ENCODE measurements around the gene CACHD1. TPM values are rescaled to one million over a fixed set of nuclear protein-coding genes. Genes with fewer than 3 reads are reported as not detected.

Gene CACHD1
- total RNA-seq, 2 experiments from 2014 or later, result not detected

DNA sequence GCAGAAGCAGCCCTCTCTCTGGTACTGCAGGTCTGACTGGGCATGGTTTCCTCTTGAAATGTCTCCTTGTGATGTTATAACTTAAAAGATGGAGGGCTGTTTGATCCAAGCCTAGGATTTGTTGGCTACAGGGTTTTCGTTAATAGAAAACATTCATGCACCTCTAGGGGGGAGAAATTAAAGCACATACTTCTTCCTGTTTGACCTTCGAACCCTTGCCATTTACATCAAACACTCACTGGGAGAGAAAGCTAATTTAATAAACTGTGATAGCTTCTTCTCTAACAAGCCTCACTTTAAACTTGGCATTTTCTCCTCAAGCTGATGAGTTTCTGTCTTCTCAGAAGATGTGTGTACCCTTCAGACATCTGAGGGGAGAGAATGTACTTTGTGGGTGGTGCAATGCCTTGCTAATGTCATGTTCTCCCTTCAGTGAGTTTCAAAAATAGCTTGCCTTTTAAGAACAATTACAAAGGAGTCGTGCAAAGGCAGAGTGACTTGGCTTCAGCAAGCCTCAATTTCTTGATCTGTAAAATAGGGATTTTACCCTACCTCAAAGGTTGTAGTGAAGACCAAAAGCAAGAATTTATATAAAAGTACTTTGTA is 20.4 kb downstream of the CACHD1 start:
- Histone ChIP-seq H3K4me2 (ENCODE audit: low read length) (no peak overlapping the region), H4K20me1 (ENCODE audit: insufficient read depth, low read length) (no peaks in the 10 kb centered on the region), H2AFZ (ENCODE audit: low read length) (no peak overlapping the region), H3K36me3 (ENCODE audit: insufficient read depth, low read length) (no peaks in the 10 kb centered on the region), H3K79me2 (ENCODE audit: insufficient read depth, low read depth, low read length) (no peaks in the 10 kb centered on the region), H3K27ac (ENCODE audit: low read depth, low read length, poor library complexity, severe bottlenecking) (no peak overlapping the region), H3K9me3 (ENCODE audit: low read length) (no peaks in the 10 kb centered on the region), H3K4me3 (ENCODE audit: low read depth, low read length, poor library complexity, severe bottlenecking) (no peak overlapping the region), H3K4me1 (ENCODE audit: insufficient read depth, low read length, poor library complexity, severe bottlenecking) (no peaks in the 10 kb centered on the region), H3K9me2 (ENCODE audit: insufficient read depth, low read length) (no peaks in the 10 kb centered on the region)
- ChIA-PET POLR2A (no interaction called here), CTCF (ENCODE audit: unreplicated experiment) (no interaction called here)
- BruUV-seq (replicated peaks), result no TSS peak
- no peak for TF ChIP-seq EZH2phosphoT487 (IDR thresholded peaks at IDR 0.05; ENCODE audit: borderline replicate concordance, low read depth, low read length)
- TF ChIP-seq, protein P1, sequence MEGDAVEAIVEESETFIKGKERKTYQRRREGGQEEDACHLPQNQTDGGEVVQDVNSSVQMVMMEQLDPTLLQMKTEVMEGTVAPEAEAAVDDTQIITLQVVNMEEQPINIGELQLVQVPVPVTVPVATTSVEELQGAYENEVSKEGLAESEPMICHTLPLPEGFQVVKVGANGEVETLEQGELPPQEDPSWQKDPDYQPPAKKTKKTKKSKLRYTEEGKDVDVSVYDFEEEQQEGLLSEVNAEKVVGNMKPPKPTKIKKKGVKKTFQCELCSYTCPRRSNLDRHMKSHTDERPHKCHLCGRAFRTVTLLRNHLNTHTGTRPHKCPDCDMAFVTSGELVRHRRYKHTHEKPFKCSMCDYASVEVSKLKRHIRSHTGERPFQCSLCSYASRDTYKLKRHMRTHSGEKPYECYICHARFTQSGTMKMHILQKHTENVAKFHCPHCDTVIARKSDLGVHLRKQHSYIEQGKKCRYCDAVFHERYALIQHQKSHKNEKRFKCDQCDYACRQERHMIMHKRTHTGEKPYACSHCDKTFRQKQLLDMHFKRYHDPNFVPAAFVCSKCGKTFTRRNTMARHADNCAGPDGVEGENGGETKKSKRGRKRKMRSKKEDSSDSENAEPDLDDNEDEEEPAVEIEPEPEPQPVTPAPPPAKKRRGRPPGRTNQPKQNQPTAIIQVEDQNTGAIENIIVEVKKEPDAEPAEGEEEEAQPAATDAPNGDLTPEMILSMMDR (conservative IDR thresholded peaks at IDR 0.05; ENCODE audit: low read length), result no peak
- intact Hi-C loops (cut with micrococcal nuclease; ENCODE audit: unreplicated experiment), result no loop called here
- DNase-seq (ENCODE audit: low spot score), result no peak

DNA sequence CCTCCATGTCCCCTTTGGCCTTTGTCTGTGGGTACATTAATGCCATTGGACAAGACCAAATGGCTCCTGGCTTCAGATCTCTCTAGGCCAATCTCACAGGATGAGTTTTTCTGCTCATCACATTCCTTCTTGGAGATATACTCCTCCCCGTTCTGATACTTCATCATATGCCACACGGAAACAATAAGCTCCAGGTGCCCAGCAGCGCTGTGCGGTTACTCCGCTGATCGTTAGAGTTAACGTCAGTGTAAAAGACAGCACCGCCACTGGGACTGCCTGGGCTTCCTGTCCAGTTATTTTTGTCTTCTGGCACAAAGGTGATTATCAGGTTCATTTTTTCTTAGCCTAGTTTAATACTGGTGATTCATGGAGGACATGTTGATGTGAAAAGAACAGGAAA is 22.5 kb downstream of the CACHD1 start:
- H3K36me3 ChIP-seq (ENCODE audit: insufficient read depth, low read length), result no peaks in the 10 kb centered on the region
- H2AFZ ChIP-seq (ENCODE audit: low read length), result no peak overlapping the region
- intact Hi-C loops (cut with micrococcal nuclease; ENCODE audit: unreplicated experiment), result no loop called here
- no peak overlapping the region for H3K4me2 ChIP-seq (ENCODE audit: low read length)
- DNase-seq (ENCODE audit: low spot score), result no peak
- no peak overlapping the region for H3K27ac ChIP-seq (ENCODE audit: low read depth, low read length, poor library complexity, severe bottlenecking)
- H3K4me3 ChIP-seq (ENCODE audit: low read depth, low read length, poor library complexity, severe bottlenecking), result no peak overlapping the region
- H3K79me2 ChIP-seq (ENCODE audit: insufficient read depth, low read depth, low read length), result no peaks in the 10 kb centered on the region
- H4K20me1 ChIP-seq (ENCODE audit: insufficient read depth, low read length), result no peaks in the 10 kb centered on the region
- no peaks in the 10 kb centered on the region for H3K9me2 ChIP-seq (ENCODE audit: insufficient read depth, low read length)
- no peaks in the 10 kb centered on the region for H3K9me3 ChIP-seq (ENCODE audit: low read length)
- TF ChIP-seq EZH2phosphoT487 (IDR thresholded peaks at IDR 0.05; ENCODE audit: borderline replicate concordance, low read depth, low read length), result no peak
- TF ChIP-seq, protein P1 (conservative IDR thresholded peaks at IDR 0.05; ENCODE audit: low read length), result no peak
- CTCF ChIA-PET (ENCODE audit: unreplicated experiment), result no interaction called here
- no peaks in the 10 kb centered on the region for H3K4me1 ChIP-seq (ENCODE audit: insufficient read depth, low read length, poor library complexity, severe bottlenecking)
- POLR2A ChIA-PET, result interaction anchor here (0.6 kb wide), 1 partner anchor 789 kb away, joined by 5 read pairs; no protein-coding TSS in a partner anchor
- no TSS peak for BruUV-seq (replicated peaks)

DNA sequence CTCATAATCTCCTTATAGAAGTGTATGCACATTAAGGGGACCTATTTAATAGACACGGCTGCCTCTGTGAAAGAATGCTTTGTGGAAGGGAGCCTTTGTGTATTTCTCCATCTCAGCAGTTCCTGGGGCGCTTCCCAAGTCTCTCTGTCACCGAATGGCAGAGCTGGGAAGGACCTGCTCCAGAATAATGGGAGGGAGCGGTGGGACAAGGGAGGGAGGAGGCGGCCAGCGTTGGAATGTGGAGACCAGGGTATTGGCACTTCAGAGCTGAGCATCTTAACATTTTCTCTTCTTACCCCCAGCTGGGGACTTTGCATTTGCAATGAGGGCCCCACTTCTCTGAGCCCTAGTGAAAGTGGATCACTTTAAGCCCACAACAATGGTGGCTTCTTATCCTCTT is 23.9 kb downstream of the CACHD1 start:
- TF ChIP-seq, protein P1 (conservative IDR thresholded peaks at IDR 0.05; ENCODE audit: low read length), result no peak
- TF ChIP-seq EZH2phosphoT487 (IDR thresholded peaks at IDR 0.05; ENCODE audit: borderline replicate concordance, low read depth, low read length), result no peak
- ChIA-PET POLR2A (interaction anchor here (1.5 kb wide), 1 partner anchor 11 kb away, joined by 4 read pairs; no protein-coding TSS in a partner anchor), CTCF (ENCODE audit: unreplicated experiment) (no interaction called here)
- H3K4me1 ChIP-seq (ENCODE audit: insufficient read depth, low read length, poor library complexity, severe bottlenecking), result no peaks in the 10 kb centered on the region
- no peak overlapping the region for H3K4me3 ChIP-seq (ENCODE audit: low read depth, low read length, poor library complexity, severe bottlenecking)
- no peaks in the 10 kb centered on the region for H4K20me1 ChIP-seq (ENCODE audit: insufficient read depth, low read length)
- intact Hi-C loops (cut with micrococcal nuclease; ENCODE audit: unreplicated experiment), result no loop called here
- H3K9me2 ChIP-seq (ENCODE audit: insufficient read depth, low read length), result no peaks in the 10 kb centered on the region
- H3K9me3 ChIP-seq (ENCODE audit: low read length), result no peaks in the 10 kb centered on the region
- no peak overlapping the region for H3K4me2 ChIP-seq (ENCODE audit: low read length)
- BruUV-seq (replicated peaks), result no TSS peak
- H3K79me2 ChIP-seq (ENCODE audit: insufficient read depth, low read depth, low read length), result no peaks in the 10 kb centered on the region
- DNase-seq (ENCODE audit: low spot score), result no peak
- no peaks in the 10 kb centered on the region for H3K36me3 ChIP-seq (ENCODE audit: insufficient read depth, low read length)
- H2AFZ ChIP-seq (ENCODE audit: low read length), result no peak overlapping the region
- H3K27ac ChIP-seq (ENCODE audit: low read depth, low read length, poor library complexity, severe bottlenecking), result no peak overlapping the region
